ENCODE measurements around the gene ZNF362.

DNA sequence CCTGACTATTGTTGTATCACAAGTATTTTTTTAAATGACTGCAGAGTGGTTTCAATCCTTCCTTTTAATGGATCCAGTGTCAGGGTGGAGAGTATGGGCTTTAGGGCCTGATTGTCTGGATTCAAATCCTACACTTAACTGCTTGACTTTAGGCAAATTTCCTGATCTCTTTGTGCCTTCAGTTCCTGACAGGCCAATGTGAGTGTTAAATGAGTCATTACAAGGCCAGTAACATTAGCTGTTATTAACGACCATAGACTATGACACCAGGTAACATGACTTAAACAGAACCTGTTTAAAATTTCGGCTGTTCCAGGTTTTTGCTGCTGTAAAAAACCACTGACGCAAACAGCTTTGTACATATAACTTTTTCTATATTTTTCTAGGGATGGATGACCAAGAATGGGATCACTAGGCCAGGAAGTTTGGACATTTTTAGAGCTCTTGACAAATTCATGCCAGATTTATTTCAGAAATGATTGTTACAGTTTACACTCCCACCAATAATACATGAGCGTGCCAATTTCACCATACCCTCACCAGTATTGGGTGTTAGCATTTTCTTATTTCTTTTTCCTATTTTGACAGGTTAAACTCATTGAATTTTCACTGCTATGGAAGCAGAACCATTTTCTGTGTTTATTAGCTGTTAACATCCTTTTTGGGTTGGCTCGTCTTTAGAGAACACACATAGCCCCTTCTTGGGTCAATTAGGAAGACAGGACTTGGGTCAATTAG lies 11.3 kb downstream of the ZNF362 start:
- TF ChIP-seq, protein P1, sequence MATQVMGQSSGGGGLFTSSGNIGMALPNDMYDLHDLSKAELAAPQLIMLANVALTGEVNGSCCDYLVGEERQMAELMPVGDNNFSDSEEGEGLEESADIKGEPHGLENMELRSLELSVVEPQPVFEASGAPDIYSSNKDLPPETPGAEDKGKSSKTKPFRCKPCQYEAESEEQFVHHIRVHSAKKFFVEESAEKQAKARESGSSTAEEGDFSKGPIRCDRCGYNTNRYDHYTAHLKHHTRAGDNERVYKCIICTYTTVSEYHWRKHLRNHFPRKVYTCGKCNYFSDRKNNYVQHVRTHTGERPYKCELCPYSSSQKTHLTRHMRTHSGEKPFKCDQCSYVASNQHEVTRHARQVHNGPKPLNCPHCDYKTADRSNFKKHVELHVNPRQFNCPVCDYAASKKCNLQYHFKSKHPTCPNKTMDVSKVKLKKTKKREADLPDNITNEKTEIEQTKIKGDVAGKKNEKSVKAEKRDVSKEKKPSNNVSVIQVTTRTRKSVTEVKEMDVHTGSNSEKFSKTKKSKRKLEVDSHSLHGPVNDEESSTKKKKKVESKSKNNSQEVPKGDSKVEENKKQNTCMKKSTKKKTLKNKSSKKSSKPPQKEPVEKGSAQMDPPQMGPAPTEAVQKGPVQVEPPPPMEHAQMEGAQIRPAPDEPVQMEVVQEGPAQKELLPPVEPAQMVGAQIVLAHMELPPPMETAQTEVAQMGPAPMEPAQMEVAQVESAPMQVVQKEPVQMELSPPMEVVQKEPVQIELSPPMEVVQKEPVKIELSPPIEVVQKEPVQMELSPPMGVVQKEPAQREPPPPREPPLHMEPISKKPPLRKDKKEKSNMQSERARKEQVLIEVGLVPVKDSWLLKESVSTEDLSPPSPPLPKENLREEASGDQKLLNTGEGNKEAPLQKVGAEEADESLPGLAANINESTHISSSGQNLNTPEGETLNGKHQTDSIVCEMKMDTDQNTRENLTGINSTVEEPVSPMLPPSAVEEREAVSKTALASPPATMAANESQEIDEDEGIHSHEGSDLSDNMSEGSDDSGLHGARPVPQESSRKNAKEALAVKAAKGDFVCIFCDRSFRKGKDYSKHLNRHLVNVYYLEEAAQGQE (IDR thresholded peaks at IDR 0.05; ENCODE audit: low read depth, low read length): no peak
- TF ChIP-seq, protein P2, sequence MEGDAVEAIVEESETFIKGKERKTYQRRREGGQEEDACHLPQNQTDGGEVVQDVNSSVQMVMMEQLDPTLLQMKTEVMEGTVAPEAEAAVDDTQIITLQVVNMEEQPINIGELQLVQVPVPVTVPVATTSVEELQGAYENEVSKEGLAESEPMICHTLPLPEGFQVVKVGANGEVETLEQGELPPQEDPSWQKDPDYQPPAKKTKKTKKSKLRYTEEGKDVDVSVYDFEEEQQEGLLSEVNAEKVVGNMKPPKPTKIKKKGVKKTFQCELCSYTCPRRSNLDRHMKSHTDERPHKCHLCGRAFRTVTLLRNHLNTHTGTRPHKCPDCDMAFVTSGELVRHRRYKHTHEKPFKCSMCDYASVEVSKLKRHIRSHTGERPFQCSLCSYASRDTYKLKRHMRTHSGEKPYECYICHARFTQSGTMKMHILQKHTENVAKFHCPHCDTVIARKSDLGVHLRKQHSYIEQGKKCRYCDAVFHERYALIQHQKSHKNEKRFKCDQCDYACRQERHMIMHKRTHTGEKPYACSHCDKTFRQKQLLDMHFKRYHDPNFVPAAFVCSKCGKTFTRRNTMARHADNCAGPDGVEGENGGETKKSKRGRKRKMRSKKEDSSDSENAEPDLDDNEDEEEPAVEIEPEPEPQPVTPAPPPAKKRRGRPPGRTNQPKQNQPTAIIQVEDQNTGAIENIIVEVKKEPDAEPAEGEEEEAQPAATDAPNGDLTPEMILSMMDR (IDR thresholded peaks at IDR 0.05 in 2 of 3, conservative IDR thresholded peaks at IDR 0.05 in 1 of 3; ENCODE audit: control insufficient read depth in 2 of 3, extremely low read depth in 1 of 3, insufficient read depth in 1 of 3, low read depth in 3 of 3, low read length in 3 of 3): no peak
- TF ChIP-seq ZNF207 (IDR thresholded peaks at IDR 0.05; ENCODE audit: borderline replicate concordance) (no peak), CHD2 (IDR thresholded peaks at IDR 0.05; ENCODE audit: borderline replicate concordance, low read depth, low read length) (no peak), SUZ12 (IDR thresholded peaks at IDR 0.05; ENCODE audit: unreplicated experiment) (no peak), NR2C2 (IDR thresholded peaks at IDR 0.05; ENCODE audit: borderline replicate concordance, control insufficient read depth, insufficient read length, low read depth) (no peak), ESRRA (IDR thresholded peaks at IDR 0.05; ENCODE audit: low read length) (no peak), SIN3A (IDR thresholded peaks at IDR 0.05; ENCODE audit: low read depth, low read length) (no peak), FOXM1 (IDR thresholded peaks at IDR 0.05; ENCODE audit: low read depth, low read length) (no peak)
- TF ChIP-seq, protein P3, sequence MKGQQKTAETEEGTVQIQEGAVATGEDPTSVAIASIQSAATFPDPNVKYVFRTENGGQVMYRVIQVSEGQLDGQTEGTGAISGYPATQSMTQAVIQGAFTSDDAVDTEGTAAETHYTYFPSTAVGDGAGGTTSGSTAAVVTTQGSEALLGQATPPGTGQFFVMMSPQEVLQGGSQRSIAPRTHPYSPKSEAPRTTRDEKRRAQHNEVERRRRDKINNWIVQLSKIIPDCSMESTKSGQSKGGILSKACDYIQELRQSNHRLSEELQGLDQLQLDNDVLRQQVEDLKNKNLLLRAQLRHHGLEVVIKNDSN (IDR thresholded peaks at IDR 0.05; ENCODE audit: borderline replicate concordance, extremely low read length, insufficient read depth, low read depth, low read length): no peak

All from GM12878 (cell line).